GM12865 (cell line): ENCODE measurements around the gene ANKUB1.

Experiments used
- DNase-seq: peaks from one replicate; pipeline ENCODE4 v3.0.0; 2010; ENCODE audit warnings: low read depth
- H3K4me3 ChIP-seq: 2 replicates; pipeline ENCODE4 v1.5.1; 2011; ENCODE audit warnings: mild to moderate bottlenecking, low read depth, low read length, control low read depth
- TF ChIP-seq, protein P1 (sequence below): IDR thresholded peaks from 2 replicates; pipeline ENCODE4 v1.5.1; 2011; ENCODE audit warnings: low read length, control low read depth, low read depth, inconsistent platforms; ENCODE audit not compliant: insufficient read depth; ENCODE audit errors: missing control alignments

Gene ANKUB1

DNA sequence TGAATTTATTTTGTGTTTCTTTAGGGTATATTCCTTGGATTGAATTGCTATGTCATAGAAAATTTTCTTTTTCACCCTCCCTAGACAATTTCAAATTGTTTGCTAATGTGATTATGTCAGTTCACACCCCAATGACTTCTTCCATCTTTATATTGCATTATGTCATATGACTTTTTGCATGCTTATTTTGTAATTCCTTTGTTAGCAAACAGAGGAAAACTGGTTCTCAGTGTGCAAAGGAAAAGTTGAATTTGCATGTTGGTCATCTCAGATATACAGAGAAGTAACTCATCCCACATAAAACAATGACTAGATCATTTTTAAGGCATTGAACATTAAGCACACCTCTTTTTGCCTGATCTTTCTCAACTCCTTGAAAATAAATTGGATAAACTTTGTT is 17.3 kb upstream of the ANKUB1 start:
- DNase-seq, result no peak
- H3K4me3 ChIP-seq, result no peak overlapping the region
- TF ChIP-seq, protein P1, sequence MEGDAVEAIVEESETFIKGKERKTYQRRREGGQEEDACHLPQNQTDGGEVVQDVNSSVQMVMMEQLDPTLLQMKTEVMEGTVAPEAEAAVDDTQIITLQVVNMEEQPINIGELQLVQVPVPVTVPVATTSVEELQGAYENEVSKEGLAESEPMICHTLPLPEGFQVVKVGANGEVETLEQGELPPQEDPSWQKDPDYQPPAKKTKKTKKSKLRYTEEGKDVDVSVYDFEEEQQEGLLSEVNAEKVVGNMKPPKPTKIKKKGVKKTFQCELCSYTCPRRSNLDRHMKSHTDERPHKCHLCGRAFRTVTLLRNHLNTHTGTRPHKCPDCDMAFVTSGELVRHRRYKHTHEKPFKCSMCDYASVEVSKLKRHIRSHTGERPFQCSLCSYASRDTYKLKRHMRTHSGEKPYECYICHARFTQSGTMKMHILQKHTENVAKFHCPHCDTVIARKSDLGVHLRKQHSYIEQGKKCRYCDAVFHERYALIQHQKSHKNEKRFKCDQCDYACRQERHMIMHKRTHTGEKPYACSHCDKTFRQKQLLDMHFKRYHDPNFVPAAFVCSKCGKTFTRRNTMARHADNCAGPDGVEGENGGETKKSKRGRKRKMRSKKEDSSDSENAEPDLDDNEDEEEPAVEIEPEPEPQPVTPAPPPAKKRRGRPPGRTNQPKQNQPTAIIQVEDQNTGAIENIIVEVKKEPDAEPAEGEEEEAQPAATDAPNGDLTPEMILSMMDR, result no peak

DNA sequence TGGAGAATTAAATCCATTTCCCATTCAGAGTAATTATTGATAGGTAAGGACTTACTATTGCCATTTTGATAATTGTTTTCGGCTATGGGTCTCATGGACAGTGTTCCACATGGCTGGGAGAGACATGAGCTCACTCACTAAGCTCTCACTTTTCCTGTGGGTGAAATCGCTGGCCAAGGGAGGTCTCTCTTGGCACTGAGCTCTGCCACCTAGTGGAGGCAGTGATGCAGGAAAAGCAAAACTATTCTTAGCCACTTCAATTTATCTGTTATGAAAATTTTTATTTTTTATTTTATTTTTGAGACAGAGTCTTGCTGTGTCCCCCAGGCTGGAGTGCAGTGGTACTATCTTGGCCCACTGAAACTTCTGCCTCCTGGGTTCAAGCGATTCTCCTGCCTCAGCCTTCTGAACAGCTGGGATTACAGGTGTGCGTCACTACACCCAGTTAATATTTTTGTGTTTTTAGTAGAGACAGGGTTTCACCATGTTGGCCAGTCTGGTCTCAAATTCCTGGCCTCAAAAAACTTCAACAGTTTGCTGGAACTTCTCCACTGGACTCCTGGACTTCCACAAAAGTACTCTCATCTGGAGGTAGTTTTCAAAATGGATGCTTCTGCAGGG is 16.0 kb upstream of the ANKUB1 start:
- DNase-seq, result peak; percentile 65
- no peak overlapping the region for H3K4me3 ChIP-seq
- TF ChIP-seq, protein P1, result peak; percentile 81

DNA sequence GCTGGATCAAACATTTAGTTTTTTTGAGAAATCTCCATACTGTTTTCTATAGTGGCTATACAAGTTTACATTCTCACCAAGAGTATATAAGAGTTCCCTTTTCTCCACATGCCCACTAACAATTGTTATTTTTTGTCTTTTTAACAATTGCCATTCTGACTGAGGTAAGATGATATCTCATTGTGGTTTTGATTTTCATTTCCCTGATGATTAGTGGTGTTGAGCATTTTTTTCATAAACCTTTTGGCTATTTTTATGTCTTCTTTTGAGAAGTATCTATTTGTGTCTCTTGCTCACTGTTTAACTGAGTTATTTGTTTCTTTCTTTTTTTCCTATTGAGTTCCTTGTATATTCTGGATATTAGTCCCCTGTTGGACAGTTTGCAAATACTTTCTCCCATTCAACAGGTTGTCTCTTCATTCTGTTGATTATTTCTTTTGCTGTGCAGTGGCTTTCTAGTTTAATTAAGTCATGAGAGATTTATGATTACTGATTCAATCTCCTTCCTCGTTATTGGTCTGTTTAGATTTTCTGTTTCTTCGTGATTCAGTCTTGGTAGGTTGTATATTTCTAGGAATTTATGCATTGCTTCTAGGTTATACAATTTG is 13.9 kb upstream of the ANKUB1 start:
- H3K4me3 ChIP-seq, result no peak overlapping the region
- TF ChIP-seq, protein P1, result no peak
- DNase-seq, result no peak

DNA sequence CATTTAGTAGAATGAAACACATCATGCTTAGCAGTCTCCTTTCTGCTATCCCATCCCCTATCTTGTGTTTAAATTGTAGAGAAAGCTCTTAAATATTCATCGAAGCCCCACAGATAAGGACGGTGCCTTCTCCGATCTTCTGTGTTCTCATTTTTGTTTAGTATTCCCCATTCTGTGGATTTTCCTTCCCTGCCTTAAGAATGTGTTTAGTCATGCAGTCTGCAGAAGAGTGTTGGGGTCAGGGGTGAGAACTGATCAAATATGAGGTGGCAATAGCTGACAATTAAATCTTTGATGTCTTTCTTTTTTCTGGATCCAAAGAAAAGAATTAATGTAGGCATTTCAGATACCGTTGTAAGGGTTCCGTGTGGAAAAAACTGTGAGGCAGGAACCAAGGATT is 9.3 kb upstream of the ANKUB1 start:
- TF ChIP-seq, protein P1, result no peak
- DNase-seq, result no peak
- no peak overlapping the region for H3K4me3 ChIP-seq

DNA sequence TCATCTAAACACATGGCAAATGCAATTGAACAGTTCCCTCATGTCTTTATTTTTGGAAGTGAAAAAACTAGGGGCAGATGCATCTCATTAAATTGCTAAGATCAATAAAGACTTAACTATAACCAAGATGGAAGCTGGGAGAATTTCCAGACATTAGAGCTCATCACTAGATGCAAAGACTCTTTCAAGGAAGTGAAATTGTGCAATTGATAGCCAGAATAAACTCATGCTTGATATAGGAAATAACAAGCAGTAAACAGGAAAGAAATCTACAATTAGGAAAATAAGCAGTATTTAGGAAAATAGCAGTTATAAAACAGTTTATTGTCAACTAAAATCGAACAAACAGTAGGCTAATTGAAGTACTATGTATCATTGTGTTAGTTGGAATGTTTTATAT is 8.8 kb upstream of the ANKUB1 start:
- DNase-seq, result no peak
- TF ChIP-seq, protein P1, result no peak
- no peak overlapping the region for H3K4me3 ChIP-seq

DNA sequence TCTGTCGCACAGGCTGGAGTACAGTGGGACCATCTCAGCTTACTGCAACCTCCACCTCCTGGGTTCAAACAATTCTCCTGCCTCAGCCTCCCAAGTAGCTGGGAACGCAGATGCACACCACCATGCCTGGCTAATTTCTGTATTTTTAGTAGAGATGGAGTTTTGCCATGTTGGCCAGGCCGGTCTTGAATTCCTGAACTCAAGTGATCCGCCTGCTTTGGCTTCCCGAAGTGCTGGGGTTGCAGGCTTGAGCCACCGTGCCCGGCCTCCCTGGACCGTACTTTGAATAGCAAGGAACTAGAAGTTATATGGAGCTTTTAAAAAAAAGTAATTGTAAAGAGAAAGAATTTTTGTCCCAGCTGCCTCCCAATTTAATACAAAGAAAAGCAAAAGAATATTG is 8.3 kb upstream of the ANKUB1 start:
- DNase-seq, result no peak
- TF ChIP-seq, protein P1, result no peak

DNA sequence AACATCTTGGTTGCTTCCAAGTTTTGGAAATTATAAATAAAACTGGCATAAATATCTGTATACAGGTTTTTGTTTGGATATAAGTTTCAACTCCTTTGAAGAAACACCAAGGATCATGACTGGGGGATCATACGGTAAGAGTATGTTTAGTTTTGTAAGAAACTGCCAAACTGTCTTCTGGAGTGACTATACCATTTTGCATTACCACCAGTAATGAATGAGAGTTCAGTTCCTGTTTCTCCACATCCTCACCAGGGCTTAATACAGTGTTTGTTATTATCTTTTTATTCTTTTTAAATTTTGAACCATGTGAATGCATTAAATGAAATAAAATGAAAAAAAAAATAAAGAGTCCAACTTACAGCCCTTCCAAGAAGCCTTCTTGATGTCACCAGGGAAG is 3.7 kb upstream of the ANKUB1 start:
- no peak for DNase-seq
- TF ChIP-seq, protein P1, result no peak
- no peak overlapping the region for H3K4me3 ChIP-seq

More for the DNA sequence above, 8.3 kb upstream of the ANKUB1 start:
- H3K4me3 ChIP-seq, result no peak overlapping the region
